ENCODE results near the gene HBE1.

DNA sequence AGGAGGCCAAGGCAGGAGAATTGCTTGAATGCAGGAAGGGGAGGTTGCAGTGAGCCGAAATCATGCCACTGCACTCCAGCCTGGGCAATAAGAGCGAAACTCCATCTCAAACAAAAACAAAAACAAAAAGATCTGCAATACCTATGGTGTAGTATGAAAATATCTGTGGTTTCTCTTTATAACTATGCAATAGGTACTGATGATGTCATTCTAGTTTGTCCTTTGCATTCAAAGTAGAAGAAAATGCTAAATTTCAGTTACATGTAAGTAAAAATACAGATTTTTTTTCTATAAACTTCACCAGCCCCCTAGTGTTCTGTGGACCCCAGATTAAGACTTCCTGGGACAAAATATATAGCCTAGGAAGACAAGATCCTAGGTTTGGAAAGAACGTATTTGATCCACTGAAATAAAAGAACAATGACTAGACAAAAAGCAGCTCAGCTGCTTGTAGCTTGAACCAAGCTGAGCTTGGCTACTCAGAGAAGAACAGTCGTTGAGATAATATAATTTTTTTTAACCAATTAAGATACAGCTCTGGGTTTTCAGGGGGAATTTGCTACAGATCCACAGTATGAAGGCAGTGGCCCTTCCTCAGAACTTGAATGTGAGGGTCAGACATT is 2.8 kb upstream of the HBE1 start:
- no peak for TF ChIP-seq CTCF (IDR thresholded peaks at IDR 0.05)
- TF ChIP-seq POLR2A (IDR thresholded peaks at IDR 0.05): no peak

Data from Peyer's patch (tissue), 4 donors.